ENCODE results near the gene MAGI2.

Gene MAGI2

GRCh38 chr7:78148166-78148894, 1305.1 kb downstream of the MAGI2 start:
- DNase-seq (ENCODE audit: low read depth in 2 of 2), result no peak

GRCh38 chr7:78146546-78146945, 1306.9 kb downstream of the MAGI2 start:
- no peak for DNase-seq (ENCODE audit: low read depth in 2 of 2)

GRCh38 chr7:78143661-78144060, 1309.8 kb downstream of the MAGI2 start:
- DNase-seq (ENCODE audit: low read depth in 2 of 2), result no peak

- DNase-seq (ENCODE audit: low read depth in 2 of 2), result no peak
Measured at GRCh38 chr7:78141522-78142281, 1311.8 kb downstream of the MAGI2 start.

GRCh38 chr7:78140109-78140508, 1313.4 kb downstream of the MAGI2 start:
- DNase-seq (ENCODE audit: low read depth in 2 of 2), result no peak

- DNase-seq (ENCODE audit: low read depth in 2 of 2), result no peak
Measured at GRCh38 chr7:78139335-78139734, 1314.1 kb downstream of the MAGI2 start.

- DNase-seq (ENCODE audit: low read depth in 2 of 2), result no peak
Measured at GRCh38 chr7:78134774-78135173, 1318.7 kb downstream of the MAGI2 start.

- no peak for DNase-seq (ENCODE audit: low read depth in 2 of 2)
Measured at GRCh38 chr7:78134256-78134655, 1319.2 kb downstream of the MAGI2 start.

GRCh38 chr7:78130446-78131215, 1322.8 kb downstream of the MAGI2 start:
- DNase-seq (ENCODE audit: low read depth in 2 of 2), result no peak

- DNase-seq (ENCODE audit: low read depth in 2 of 2), result no peak
Measured at GRCh38 chr7:78129865-78130264, 1323.6 kb downstream of the MAGI2 start.

- no peak for DNase-seq (ENCODE audit: low read depth in 2 of 2)
Measured at GRCh38 chr7:78127009-78127408, 1326.5 kb downstream of the MAGI2 start.

- no peak for DNase-seq (ENCODE audit: low read depth in 2 of 2)
Measured at GRCh38 chr7:78125884-78126283, 1327.6 kb downstream of the MAGI2 start.

- no peak for DNase-seq (ENCODE audit: low read depth in 2 of 2)
Measured at GRCh38 chr7:78124216-78124615, 1329.3 kb downstream of the MAGI2 start.

GRCh38 chr7:78121888-78122287, 1331.6 kb downstream of the MAGI2 start:
- DNase-seq (ENCODE audit: low read depth in 2 of 2), result no peak

- no peak for DNase-seq (ENCODE audit: low read depth in 2 of 2)
Measured at GRCh38 chr7:78118470-78118869, 1335.0 kb downstream of the MAGI2 start.

GRCh38 chr7:78115876-78116275, 1337.6 kb downstream of the MAGI2 start:
- DNase-seq (ENCODE audit: low read depth in 2 of 2), result no peak

- no peak for DNase-seq (ENCODE audit: low read depth in 2 of 2)
Measured at GRCh38 chr7:78114993-78115392, 1338.5 kb downstream of the MAGI2 start.

- no peak for DNase-seq (ENCODE audit: low read depth in 2 of 2)
Measured at GRCh38 chr7:78112488-78112887, 1341.0 kb downstream of the MAGI2 start.

- DNase-seq (ENCODE audit: low read depth in 2 of 2), result no peak
Measured at GRCh38 chr7:78111386-78111785, 1342.1 kb downstream of the MAGI2 start.

- no peak for DNase-seq (ENCODE audit: low read depth in 2 of 2)
Measured at GRCh38 chr7:78103475-78103874, 1350.0 kb downstream of the MAGI2 start.

- DNase-seq (ENCODE audit: low read depth in 2 of 2), result no peak
Measured at GRCh38 chr7:78101076-78101475, 1352.4 kb downstream of the MAGI2 start.

- DNase-seq (ENCODE audit: low read depth in 2 of 2), result no peak
Measured at GRCh38 chr7:78099715-78100394, 1353.6 kb downstream of the MAGI2 start.
